Measurements from ENCODE around the gene CD151. TPM values are rescaled to one million over a fixed set of nuclear protein-coding genes. Genes with fewer than 3 reads are reported as not detected.

CD151 gene
- total RNA-seq = 154 and 160 TPM in 2 replicates
- long read RNA-seq, partial matches to known transcripts = 0 of 6 reads
- long read RNA-seq, other reads (novel, unspliced or antisense) = 3 of 6 reads

GRCh38 chr11:832529-833113, at the start of gene CD151:
Gene CD151, plus strand, starts transcription at chr11:832952. Its CDS starts 3,118 bp downstream, at chr11:836070.
- peaks cover 34% of the 10 kb centered on the region for H3K27me3 Mint-ChIP-seq
- peak within 1 kb of the TSS; percentile 59 for H3K27ac Mint-ChIP-seq
- peak; percentile 38 for DNase-seq (ENCODE audit: low spot score, unreplicated experiment)
- no peaks in the 10 kb centered on the region for H3K36me3 Mint-ChIP-seq (ENCODE audit: insufficient read depth)
- no peak for TF ChIP-seq CTCF (IDR thresholded peaks at IDR 0.05; ENCODE audit: unreplicated experiment)
- H3K4me1 Mint-ChIP-seq (ENCODE audit: low read depth) = peaks cover 9% of the 10 kb centered on the region
- no peaks in the 10 kb centered on the region for H3K9me3 Mint-ChIP-seq (ENCODE audit: low read depth)
- H3K4me3 Mint-ChIP-seq (ENCODE audit: low read depth) = peak within 1 kb of the TSS; percentile 69

DNA sequence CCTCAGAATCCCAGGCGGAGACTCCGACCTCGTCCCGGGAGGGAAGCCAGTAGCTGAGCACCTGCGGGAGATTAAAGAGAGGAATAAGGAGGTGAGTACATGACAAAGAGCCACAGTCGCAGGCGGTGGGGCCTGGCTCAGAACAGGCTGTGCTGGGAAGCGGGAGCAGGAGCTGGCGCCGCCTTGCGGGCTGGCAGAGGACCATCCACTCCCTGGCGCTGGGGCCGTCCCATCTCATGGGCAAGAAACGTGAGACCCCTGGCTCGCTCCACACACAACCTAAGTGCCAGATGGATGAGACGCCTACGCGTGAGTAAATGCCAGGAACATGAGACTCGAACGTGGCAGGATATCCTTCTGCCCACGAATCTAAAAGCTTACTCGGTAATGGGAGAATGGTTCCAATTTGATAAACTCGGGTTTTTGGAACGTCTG, 49.2 kb upstream of the CD151 start:
- H3K36me3 Mint-ChIP-seq (ENCODE audit: insufficient read depth) = peaks cover 3% of the 10 kb centered on the region
- no peaks in the 10 kb centered on the region for H3K9me3 Mint-ChIP-seq (ENCODE audit: low read depth)
- peak; percentile 84 for TF ChIP-seq CTCF (IDR thresholded peaks at IDR 0.05; ENCODE audit: unreplicated experiment)
- no peak overlapping the region for H3K4me3 Mint-ChIP-seq (ENCODE audit: low read depth)
- peaks cover 7% of the 10 kb centered on the region for H3K4me1 Mint-ChIP-seq (ENCODE audit: low read depth)
- peak; percentile 73 for DNase-seq (ENCODE audit: low spot score, unreplicated experiment)
- H3K27me3 Mint-ChIP-seq = no peaks in the 10 kb centered on the region
- no peak overlapping the region for H3K27ac Mint-ChIP-seq

DNA sequence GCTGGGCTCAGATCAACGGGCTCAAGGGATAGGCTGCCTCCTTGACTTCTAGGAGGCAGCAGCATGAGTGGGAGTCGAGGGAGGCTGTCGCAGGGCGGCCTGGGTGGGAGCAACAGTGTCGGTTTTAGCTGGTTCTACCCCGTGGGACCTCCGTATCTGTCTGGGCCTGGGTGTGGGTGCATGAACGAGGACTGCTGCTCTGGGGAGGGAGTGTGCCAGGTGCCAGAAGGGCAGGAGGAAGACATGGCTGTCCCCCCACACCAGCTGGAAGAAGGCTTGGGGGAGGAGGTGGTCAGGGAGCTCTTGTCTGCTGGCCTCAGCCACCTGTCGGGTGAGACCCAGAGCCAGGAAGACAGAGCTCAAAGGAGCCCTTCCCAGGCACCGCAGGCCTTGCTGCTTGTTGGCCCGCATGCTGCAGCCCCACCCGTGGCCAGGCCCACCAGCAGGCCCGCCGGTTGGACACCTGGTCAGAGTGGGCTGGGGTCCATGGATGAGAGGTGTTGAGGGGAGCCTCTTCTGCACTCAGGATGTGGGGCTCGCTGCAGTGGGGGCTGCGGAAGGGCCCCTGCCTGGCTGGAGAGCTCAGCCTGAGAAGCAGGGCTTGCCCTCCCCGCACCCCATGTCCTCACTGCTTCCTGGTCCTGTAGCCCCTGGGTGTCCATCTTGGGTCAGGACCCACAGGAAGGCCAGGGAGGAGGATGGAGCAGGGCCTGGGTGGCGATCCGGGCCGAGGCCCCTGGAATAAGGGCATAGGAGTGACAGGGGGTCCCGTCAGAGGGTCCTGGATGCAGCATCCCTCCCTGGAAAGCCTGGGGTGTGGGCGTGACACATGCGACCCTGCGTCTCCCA, 46.3 kb upstream of the CD151 start:
- no peaks in the 10 kb centered on the region for H3K9me3 Mint-ChIP-seq (ENCODE audit: low read depth)
- TF ChIP-seq CTCF (IDR thresholded peaks at IDR 0.05; ENCODE audit: unreplicated experiment) = no peak
- DNase-seq (ENCODE audit: low spot score, unreplicated experiment) = no peak
- H3K4me3 Mint-ChIP-seq (ENCODE audit: low read depth) = no peak overlapping the region
- peaks cover 3% of the 10 kb centered on the region for H3K36me3 Mint-ChIP-seq (ENCODE audit: insufficient read depth)
- no peaks in the 10 kb centered on the region for H3K27me3 Mint-ChIP-seq
- H3K27ac Mint-ChIP-seq = peak overlapping the region; percentile 74
- H3K4me1 Mint-ChIP-seq (ENCODE audit: low read depth) = peaks cover 6% of the 10 kb centered on the region

- no peak for DNase-seq (ENCODE audit: low spot score, unreplicated experiment)
- no peaks in the 10 kb centered on the region for H3K27me3 Mint-ChIP-seq
- TF ChIP-seq CTCF (IDR thresholded peaks at IDR 0.05; ENCODE audit: unreplicated experiment) = no peak
- H3K9me3 Mint-ChIP-seq (ENCODE audit: low read depth) = no peaks in the 10 kb centered on the region
- peaks cover 6% of the 10 kb centered on the region for H3K4me1 Mint-ChIP-seq (ENCODE audit: low read depth)
- H3K36me3 Mint-ChIP-seq (ENCODE audit: insufficient read depth) = peaks cover 3% of the 10 kb centered on the region
- H3K27ac Mint-ChIP-seq = no peak overlapping the region
- no peak overlapping the region for H3K4me3 Mint-ChIP-seq (ENCODE audit: low read depth)
Observed at GRCh38 chr11:787084-787675, 45.6 kb upstream of the CD151 start.

DNA sequence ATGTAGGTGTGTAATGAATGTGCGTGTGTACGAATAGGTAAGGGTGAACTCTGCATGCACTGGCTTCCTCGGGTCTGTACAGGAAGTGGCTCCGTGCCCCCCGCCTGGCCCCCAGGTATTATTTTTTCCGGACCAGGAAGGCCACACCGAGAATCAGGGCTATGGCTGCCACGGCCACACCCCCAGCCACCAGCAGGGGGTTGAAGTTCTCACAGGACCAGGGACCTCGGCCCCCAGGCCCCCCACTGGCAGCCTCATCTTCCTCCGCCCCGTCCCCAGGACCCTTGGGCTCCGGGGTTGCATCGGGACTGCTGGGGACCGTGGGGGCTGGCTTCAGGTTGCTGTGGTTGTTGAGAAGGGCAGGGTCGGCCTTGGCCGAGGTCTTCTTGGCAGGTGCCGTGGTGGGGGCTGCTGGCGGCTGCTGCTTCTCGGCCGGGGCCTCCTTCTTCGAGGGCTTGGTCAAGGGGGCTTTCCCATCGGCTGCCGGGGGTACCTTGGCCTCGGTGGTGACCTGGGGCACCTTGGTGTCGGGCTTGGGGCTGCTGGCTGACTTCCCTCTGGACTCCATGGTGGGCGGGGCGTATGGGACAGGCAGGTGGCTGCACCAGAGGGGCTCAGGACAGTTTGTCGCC, 44.6 kb upstream of the CD151 start:
- no peaks in the 10 kb centered on the region for H3K9me3 Mint-ChIP-seq (ENCODE audit: low read depth)
- TF ChIP-seq CTCF (IDR thresholded peaks at IDR 0.05; ENCODE audit: unreplicated experiment) = no peak
- H3K27ac Mint-ChIP-seq = no peak overlapping the region
- H3K4me3 Mint-ChIP-seq (ENCODE audit: low read depth) = no peak overlapping the region
- peaks cover 6% of the 10 kb centered on the region for H3K4me1 Mint-ChIP-seq (ENCODE audit: low read depth)
- peaks cover 3% of the 10 kb centered on the region for H3K36me3 Mint-ChIP-seq (ENCODE audit: insufficient read depth)
- H3K27me3 Mint-ChIP-seq = no peaks in the 10 kb centered on the region
- no peak for DNase-seq (ENCODE audit: low spot score, unreplicated experiment)

Measured in progenitor cell of endocrine pancreas (in vitro differentiated cells).